Fibroblast of skin of back (primary cell): ENCODE results near the gene DLG2.

Experiments used
- DNase-seq: peaks from one replicate; pipeline ENCODE4 v3.0.0-alpha.2; 2013

DLG2 gene

DNA sequence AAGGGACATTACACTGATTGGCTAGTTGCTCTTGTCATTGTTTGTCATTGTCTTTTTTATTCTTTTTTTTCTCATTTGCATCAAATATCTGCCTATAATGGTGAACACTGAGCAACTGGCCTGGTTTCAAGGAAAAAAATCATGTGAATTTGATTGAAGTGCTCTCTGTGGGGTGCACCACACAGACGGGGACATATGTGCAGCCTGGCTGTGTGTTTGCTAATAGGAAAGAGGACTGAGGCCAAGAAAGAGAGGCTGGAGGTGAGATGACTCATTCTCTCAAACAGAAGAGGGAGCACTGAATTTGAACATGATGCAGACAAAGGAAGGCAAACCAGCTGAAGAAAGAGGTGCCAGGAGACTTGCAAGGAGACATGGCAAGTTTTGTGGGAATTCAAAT is 1656.1 kb downstream of the DLG2 start:
- DNase-seq: peak; percentile 30

GRCh38 chr11:83970061-83970671 is 1657.0 kb downstream of the DLG2 start:
- DNase-seq: no peak

DNA sequence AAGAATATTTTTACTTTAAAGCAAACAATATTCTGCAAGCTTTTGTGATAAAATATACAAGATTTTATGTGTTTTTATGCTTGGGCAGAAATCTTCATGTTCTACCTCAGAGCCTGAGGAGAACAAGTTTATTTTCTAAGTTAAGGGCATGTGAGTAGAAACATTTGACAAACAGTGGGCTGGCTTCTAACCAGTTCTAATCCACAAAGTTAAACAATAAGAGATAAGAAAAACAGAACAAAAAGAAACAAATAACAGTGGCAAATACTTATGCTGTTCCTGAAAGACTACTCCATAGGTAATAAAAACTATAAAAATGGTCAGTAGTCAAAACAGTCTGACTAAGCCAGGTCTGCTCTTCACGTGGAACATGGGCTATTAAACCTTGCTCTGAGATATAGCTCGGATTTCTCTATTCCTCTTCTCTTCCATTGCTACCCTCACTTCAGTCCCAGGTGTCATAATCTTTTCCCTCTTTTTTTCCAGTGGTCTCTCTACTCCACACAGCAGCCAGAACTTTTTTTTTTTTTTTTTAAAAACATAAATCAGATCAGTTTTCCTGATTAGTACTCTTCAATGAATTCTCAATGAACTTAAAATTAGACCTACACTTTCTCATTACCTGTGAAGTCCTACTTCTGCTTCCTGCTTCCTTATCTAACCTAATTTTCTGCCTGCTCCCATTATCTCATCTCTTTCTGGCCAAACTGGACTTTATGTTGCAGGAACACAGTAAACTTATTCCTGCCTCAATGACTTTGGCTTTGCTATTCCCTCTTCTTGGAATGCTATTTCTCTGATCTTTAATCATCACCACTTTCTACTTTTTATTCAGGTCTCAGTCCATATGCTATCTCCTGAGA is 1669.9 kb downstream of the DLG2 start:
- no peak for DNase-seq

GRCh38 chr11:83956119-83956697 is 1670.9 kb downstream of the DLG2 start:
- DNase-seq: no peak

GRCh38 chr11:83954780-83955179 is 1672.4 kb downstream of the DLG2 start:
- no peak for DNase-seq

- DNase-seq: no peak
Observed at GRCh38 chr11:83951521-83951920, 1675.6 kb downstream of the DLG2 start.

DNA sequence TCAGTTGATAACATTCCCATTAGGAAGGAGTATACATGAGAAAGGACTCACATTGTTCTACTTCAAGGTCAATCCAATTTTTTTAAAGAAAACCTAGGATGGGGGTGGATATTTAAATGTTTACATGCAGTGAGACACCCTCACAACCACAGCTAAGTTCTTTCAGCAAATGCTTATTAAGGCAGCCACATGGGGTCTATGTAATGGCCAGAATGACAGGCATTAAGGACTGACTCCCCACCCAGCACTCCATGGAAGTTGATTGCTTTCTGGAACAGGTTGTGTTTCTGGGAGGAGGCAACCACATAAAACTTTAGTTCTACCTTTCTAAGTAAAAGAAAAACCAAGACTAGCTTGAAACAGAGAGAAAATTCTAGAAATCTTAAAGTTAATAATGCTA is 1678.9 kb downstream of the DLG2 start:
- no peak for DNase-seq

DNA sequence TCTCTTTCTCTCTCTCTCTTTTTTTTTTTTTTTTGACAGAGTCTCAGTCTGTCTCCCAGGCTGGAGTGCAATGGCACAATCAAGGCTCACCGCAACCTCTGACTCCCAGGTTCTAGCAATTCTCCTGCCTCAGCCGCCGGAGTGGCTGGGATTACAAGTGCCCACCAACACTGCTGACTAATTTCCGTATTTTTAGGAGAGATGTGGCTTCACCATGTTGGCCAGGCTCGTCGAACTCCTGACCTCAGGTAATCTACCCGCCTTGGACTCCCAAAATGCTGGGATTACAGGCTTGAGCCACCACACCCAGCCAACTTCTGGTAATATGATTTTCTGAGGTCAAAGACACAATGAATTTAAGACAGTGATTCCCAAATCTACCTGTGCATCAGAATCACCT is 1681.2 kb downstream of the DLG2 start:
- DNase-seq: no peak

DNA sequence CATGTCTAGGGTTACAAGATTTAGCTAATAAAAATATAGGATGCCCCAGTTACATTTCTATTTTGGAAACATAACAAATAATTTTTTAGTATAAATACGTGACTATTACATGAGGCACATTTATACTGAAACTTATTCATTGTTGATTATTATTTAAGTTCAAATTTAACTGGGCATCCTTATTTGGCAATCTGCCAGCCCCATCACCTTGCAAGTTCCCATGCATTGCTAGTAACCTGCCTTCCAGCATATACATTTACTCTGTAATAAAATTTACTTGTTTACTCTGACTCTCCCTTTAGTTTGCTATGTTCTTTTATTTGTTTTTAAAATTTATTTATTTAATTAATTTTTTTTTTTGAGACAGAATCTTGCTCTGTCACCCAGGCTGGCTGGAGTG is 1686.1 kb downstream of the DLG2 start:
- no peak for DNase-seq

DNA sequence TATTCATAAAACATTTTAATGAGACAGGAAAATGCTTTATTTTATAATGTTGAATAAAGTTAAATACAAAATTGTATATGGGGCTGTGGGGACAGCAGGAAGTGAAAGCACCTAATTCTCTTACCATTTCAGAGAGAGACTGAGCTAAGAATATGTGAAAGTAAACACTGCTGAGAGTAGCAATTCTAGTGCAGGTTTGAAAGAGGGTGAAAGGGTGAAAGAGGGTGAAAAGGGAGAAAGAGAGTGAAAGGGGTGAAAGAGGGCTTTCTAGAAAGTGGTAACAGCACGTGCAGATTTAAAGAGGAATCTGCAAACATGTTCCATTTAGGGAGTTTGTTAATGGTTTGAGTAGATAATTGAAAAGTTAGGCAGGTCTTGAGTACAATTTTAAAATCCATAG is 1689.0 kb downstream of the DLG2 start:
- DNase-seq: no peak

- no peak for DNase-seq
Observed at GRCh38 chr11:83933008-83933407, 1694.1 kb downstream of the DLG2 start.

GRCh38 chr11:83927422-83927821 is 1699.7 kb downstream of the DLG2 start:
- no peak for DNase-seq

- DNase-seq: no peak
Observed at GRCh38 chr11:83924795-83925542, 1702.2 kb downstream of the DLG2 start.

DNA sequence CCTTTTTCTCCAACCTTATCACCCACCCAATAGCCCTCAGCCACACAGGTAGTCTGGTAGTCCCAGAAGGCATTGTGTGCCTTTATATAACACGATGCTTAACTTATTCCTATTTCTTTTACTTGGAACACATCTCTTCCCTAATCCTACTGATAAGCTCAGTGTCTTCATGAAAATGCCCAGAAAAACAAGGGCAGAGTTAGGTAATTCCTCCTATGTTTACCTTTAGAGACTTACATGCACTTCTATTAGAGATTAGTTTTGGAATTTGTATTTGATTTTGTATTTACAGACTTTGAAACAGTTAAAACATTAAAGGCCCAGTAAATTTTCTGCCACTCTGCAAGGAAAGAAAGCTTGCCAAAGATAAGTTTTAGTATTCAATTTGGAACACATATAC is 1703.2 kb downstream of the DLG2 start:
- DNase-seq: no peak

DNA sequence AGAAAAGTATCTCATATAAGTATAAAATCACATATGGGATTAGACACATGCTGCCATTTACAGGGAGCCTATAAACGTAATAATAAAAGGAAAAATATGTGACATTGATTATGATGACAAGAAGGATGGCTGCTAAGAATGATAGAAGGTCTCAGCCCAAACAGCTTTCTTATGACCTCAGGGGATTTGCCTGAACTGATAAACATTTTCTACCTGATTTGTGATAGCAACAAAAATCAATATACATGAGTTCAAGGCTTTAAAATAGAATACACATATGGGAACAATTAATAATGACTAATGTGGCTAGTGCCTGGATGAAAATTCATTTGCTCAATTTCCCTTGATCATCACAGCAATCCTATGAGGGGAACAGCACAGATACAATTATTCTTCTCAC is 1704.2 kb downstream of the DLG2 start:
- DNase-seq: no peak

- DNase-seq: no peak
Observed at GRCh38 chr11:83922318-83922717, 1704.8 kb downstream of the DLG2 start.

- DNase-seq: no peak
Observed at GRCh38 chr11:83921447-83922192, 1705.5 kb downstream of the DLG2 start.

DNA sequence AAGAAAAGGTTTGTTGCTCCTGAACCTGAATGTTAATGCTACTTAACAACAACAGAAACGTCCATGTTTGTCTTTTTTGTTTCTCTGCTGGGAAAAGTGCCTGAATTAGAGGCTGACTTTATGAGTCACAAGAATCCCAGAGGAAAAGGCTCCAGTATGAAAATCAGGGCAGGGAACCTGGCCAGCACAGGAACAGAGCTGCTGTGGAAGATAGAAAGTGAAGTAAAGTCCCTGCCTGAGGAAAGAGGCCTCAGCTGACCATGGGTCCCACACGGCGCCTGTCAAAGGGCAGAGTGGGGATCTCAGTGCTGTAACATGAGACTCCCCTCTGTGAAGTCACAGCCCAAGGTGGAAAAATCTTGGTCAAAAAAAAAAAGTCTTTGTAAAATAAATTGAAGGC is 1708.7 kb downstream of the DLG2 start:
- peak; percentile 19 for DNase-seq

DNA sequence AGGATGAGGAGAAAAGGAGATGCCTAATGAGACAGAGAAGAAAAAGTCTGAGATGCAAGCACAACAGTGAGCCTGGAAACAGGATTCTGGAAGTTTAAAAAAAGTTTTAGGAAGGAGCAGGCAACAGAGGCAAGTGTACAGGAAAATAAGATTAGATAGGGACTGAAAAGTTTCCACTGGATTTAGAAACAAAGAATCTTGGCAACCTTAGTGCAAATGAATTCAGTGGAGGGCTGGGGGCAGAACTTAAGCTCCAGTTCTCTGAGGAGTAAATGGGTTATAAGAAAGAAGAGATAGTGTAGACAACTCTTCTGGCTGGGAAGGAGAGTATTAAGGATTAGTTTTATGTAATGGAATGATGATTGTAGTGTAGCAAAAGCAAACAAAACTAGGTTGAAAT is 1712.1 kb downstream of the DLG2 start:
- no peak for DNase-seq

- DNase-seq: no peak
Observed at GRCh38 chr11:83909579-83910534, 1717.3 kb downstream of the DLG2 start.

GRCh38 chr11:83908298-83908856 is 1718.8 kb downstream of the DLG2 start:
- DNase-seq: no peak
